ENCODE results near the gene TMEM52. TPM values are rescaled to one million over a fixed set of nuclear protein-coding genes. Genes with fewer than 3 reads are reported as not detected.
A peak's percentile ranks its signal among the peaks of the same experiment; 100 is the strongest.
"Not testable (repeated sequence)": the region's sequence is repeated elsewhere in the genome, so short reads cannot be mapped to it uniquely, and the experiment has no call there.

The TMEM52 gene
- total RNA-seq, 1 donor from 2014 or later, result 0.51 TPM

- POLR2A ChIA-PET, result interaction anchor here (0.5 to 2.1 kb wide), 20 partner anchors 8 to 747 kb away, joined by 3 to 17 read pairs (median 4); partner anchors contain the start of genes CDK11A and NADK
- H3K9me3 Mint-ChIP-seq, result no peaks in the 10 kb centered on the region
- ATAC-seq (ENCODE audit: low read depth) (peak; percentile 64), DNase-seq (no peak)
- no peaks in the 10 kb centered on the region for H3K27me3 Mint-ChIP-seq
- H3K4me1 Mint-ChIP-seq, result peaks cover 65% of the 10 kb centered on the region
- intact Hi-C loops (cut with micrococcal nuclease), result loop anchor here (1.0 to 10.0 kb wide), 5 partner anchors 15 to 587 kb away; partner anchors contain the start of genes ACAP3 and PUSL1
- peak overlapping the region; percentile 95 for H3K27ac Mint-ChIP-seq
- H3K36me3 Mint-ChIP-seq (ENCODE audit: low read depth), result peaks cover 11% of the 10 kb centered on the region
- TF ChIP-seq CTCF (IDR thresholded peaks at IDR 0.05), result no peak
- peak overlapping the region; percentile 86 for H3K4me3 Mint-ChIP-seq
- CTCF ChIA-PET, result interaction anchor here (1.1 to 1.2 kb wide), 2 partner anchors 14 to 103 kb away, joined by 3 to 5 read pairs; no protein-coding TSS in a partner anchor
Measured at GRCh38 chr1:1891349-1892078, 27.6 kb downstream of the TMEM52 start.

DNA sequence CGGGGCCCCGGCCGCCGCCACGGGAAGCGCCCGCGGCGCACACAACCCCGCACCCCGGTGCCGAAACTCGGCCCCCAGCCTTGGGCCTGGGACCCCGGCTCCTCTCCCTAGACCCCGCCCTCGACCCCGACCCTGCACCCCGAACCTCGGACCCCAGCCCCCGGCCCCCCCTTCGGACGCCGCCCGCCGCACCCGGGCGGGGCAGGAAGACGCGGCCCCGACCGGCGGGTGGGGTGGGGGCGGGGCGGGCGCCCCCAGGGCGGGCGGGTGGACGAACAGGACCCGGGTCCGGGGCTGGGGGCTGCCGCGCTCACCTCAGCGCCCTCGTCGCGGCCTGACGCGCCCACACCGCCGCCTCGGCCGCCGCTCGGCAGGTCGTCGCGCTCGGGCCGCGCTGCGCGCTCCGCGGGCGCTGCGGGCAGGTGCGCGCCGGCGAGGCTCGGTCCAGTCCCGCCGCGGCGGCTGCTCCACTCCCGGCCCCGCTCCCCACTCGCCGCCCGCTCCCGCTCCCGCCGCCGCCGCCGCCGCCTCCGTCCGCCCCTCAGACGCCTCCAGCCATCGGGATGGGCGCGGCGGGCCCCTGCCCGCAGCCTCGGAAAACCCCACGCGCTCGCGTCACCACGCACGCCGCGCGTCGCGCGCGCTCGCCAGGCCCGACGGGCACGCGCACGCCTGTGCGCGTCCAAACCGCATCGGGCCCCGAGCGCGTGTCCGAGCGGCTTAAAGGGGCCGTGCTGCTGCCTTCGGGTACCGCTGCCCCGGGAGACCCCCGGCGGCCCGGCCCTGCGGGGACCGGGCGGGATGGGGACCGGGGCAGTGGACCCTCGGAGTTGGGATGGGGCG lies 28.4 kb downstream of the TMEM52 start, which contains the start of gene GNB1:
GNB1 (minus strand) TSS at position 582 of the 843 bp plus-strand sequence. CDS start 65,634 bp downstream, outside the sequence.
- POLR2A ChIA-PET, result interaction anchor here (0.5 to 2.1 kb wide), 10 partner anchors 15 to 746 kb away, joined by 3 to 17 read pairs (median 4); no protein-coding TSS in a partner anchor

GRCh38 chr1:1889847-1890505 lies 29.1 kb downstream of the TMEM52 start:
- ChIA-PET CTCF (interaction anchor here (0.6 kb wide), 1 partner anchor 857 kb away, joined by 3 read pairs; no protein-coding TSS in a partner anchor), POLR2A (interaction anchor here (0.6 to 1.9 kb wide), 3 partner anchors 21 to 851 kb away, joined by 3 to 7 read pairs (median 5); no protein-coding TSS in a partner anchor)
- DNase-seq, result peak; percentile 68
- Mint-ChIP-seq H3K36me3 (ENCODE audit: low read depth) (peaks cover 13% of the 10 kb centered on the region), H3K4me3 (peak overlapping the region; percentile 84), H3K4me1 (peaks cover 58% of the 10 kb centered on the region), H3K27ac (peak overlapping the region; percentile 82), H3K27me3 (no peaks in the 10 kb centered on the region), H3K9me3 (no peaks in the 10 kb centered on the region)
- intact Hi-C loops (cut with micrococcal nuclease), result loop anchor here (2.0 to 10.0 kb wide), 2 partner anchors 55 to 585 kb away; partner anchors contain the start of genes ACAP3 and PUSL1
- TF ChIP-seq CTCF (IDR thresholded peaks at IDR 0.05), result no peak
- ATAC-seq (ENCODE audit: low read depth), result peak; percentile 32

More for the DNA sequence above, 28.4 kb downstream of the TMEM52 start, which contains the start of gene GNB1:
- CTCF ChIA-PET, result interaction anchor here (1.1 to 1.2 kb wide), 2 partner anchors 15 to 102 kb away, joined by 3 to 5 read pairs; no protein-coding TSS in a partner anchor
- ATAC-seq (ENCODE audit: low read depth), result peak; percentile 59
- intact Hi-C loops (cut with micrococcal nuclease), result loop anchor here (1.0 to 10.0 kb wide), 5 partner anchors 16 to 586 kb away; partner anchors contain the start of genes ACAP3 and PUSL1
- H3K36me3 Mint-ChIP-seq (ENCODE audit: low read depth), result peaks cover 13% of the 10 kb centered on the region
- no peak for TF ChIP-seq CTCF (IDR thresholded peaks at IDR 0.05)
- peaks cover 66% of the 10 kb centered on the region for H3K4me1 Mint-ChIP-seq
- no peaks in the 10 kb centered on the region for H3K9me3 Mint-ChIP-seq
- H3K4me3 Mint-ChIP-seq, result peak within 1 kb of the TSS; percentile 86
- H3K27me3 Mint-ChIP-seq, result no peaks in the 10 kb centered on the region
- peak within 1 kb of the TSS; percentile 95 for H3K27ac Mint-ChIP-seq
- DNase-seq, result peak; percentile 96

GRCh38 chr1:1889090-1889750 lies 29.9 kb downstream of the TMEM52 start:
- no peak for ATAC-seq (ENCODE audit: low read depth)
- CTCF ChIA-PET, result interaction anchor here (0.6 to 1.0 kb wide), 2 partner anchors 17 to 856 kb away, joined by 3 read pairs; no protein-coding TSS in a partner anchor
- Mint-ChIP-seq H3K27me3 (no peaks in the 10 kb centered on the region), H3K4me3 (peak overlapping the region; percentile 84), H3K36me3 (ENCODE audit: low read depth) (peaks cover 15% of the 10 kb centered on the region), H3K4me1 (peaks cover 53% of the 10 kb centered on the region), H3K27ac (peak overlapping the region; percentile 75), H3K9me3 (no peaks in the 10 kb centered on the region)
- POLR2A ChIA-PET, result interaction anchor here (0.6 to 3.4 kb wide), 5 partner anchors 19 to 850 kb away, joined by 3 to 15 read pairs (median 5); no protein-coding TSS in a partner anchor
- intact Hi-C loops (cut with micrococcal nuclease), result no loop called here
- DNase-seq, result no peak
- TF ChIP-seq CTCF (IDR thresholded peaks at IDR 0.05), result no peak

GRCh38 chr1:1883890-1884289 lies 35.2 kb downstream of the TMEM52 start:
- ATAC-seq (ENCODE audit: low read depth); DNase-seq; intact Hi-C loops (cut with micrococcal nuclease); H3K4me3 Mint-ChIP-seq; H3K9me3 Mint-ChIP-seq; H3K27ac Mint-ChIP-seq; CTCF ChIA-PET; H3K27me3 Mint-ChIP-seq: not testable (repeated sequence)
- peaks cover 74% of the 10 kb centered on the region for H3K4me1 Mint-ChIP-seq
- POLR2A ChIA-PET, result interaction anchor here (0.5 to 0.7 kb wide), 7 partner anchors 9 to 741 kb away, joined by 3 to 6 read pairs (median 5); no protein-coding TSS in a partner anchor
- H3K36me3 Mint-ChIP-seq (ENCODE audit: low read depth), result peaks cover 19% of the 10 kb centered on the region

All from activated B cell treated with CpG ODN at 0.5 μM for 24 hours (primary cell).